HepG2 (cell line): ENCODE measurements around the gene KATNBL1. TPM values are rescaled to one million over a fixed set of nuclear protein-coding genes. Genes with fewer than 3 reads are reported as not detected.

Source experiments
- ATAC-seq: fragments of 200-7000 bp; cut with Tn5 transposase; 3 replicates; pipeline ENCODE4 v1.9.1; 2020; ENCODE audit warnings: mild to moderate bottlenecking, moderate library complexity
- BruUV-seq: library from RNA; stranded (reverse); fragments of 400-500 nt; replicated peaks from 2 replicates; lab custom pipeline; 2021; lab: Mats Ljungman, UMichigan
- CTCF ChIA-PET: fragments of 300-600 bp; formaldehyde crosslinking; extraction: SDS; loops from one replicate; lab custom pipeline; 2021; ENCODE audit warnings: low total read pairs, inconsistent platforms, low intra/inter-chr PET ratio; lab: Yijun Ruan, JAX
- POLR2A ChIA-PET: fragments of 350-600 bp; sonication (Branson Sonifier 250); formaldehyde crosslinking; loops from one replicate; lab custom pipeline; 2020; ENCODE audit warnings: antibody characterized with exemption, inconsistent platforms; lab: Yijun Ruan, JAX
- DNase-seq: peaks from one replicate; pipeline ENCODE4 v3.0.0-alpha.2; 2015; ENCODE audit warnings: low spot score
- FAIRE-seq: peaks from 3 replicates; lab custom pipeline; 2011; peaks lifted over from hg19 to GRCh38; lab: Jason Lieb, UNC
- H2AFZ ChIP-seq: one replicate; pipeline ENCODE4 v1.6.1; 2011; ENCODE audit warnings: low read length, inconsistent platforms
- H3K27ac ChIP-seq: fragments of 300-600 bp; 3 replicates; pipeline ENCODE4 v1.8.0; 2011; ENCODE audit warnings: mixed run types, mild to moderate bottlenecking, mixed read lengths, low read length, inconsistent platforms; ENCODE audit not compliant: insufficient read depth; ENCODE audit errors: extremely low read length
- H3K27me3 ChIP-seq, 2 experiments: fragments of 200-600 bp in 1 of 2; 2 replicates in 1 of 2; 3 replicates in 1 of 2; pipeline versions ENCODE4 v1.6.0 to v1.8.0; 2011; ENCODE audit warnings: low read length in 2 of 2, mild to moderate bottlenecking in 2 of 2, moderate library complexity in 2 of 2, inconsistent platforms in 1 of 2; ENCODE audit not compliant: insufficient read depth in 2 of 2, control insufficient read depth in 1 of 2
- H3K36me3 ChIP-seq, 2 experiments: fragments of 200-600 bp in 1 of 2; replicated peaks in 1 of 2; 2 replicates in 1 of 2; 3 replicates in 1 of 2; pipeline versions ENCODE4 v1.5.1 to v1.8.0; 2011; ENCODE audit warnings: low read length in 2 of 2, inconsistent platforms in 1 of 2; ENCODE audit not compliant: insufficient read depth in 2 of 2, control insufficient read depth in 1 of 2
- H3K4me1 ChIP-seq: 2 replicates; pipeline ENCODE4 v1.5.1; 2012; ENCODE audit warnings: low read length, inconsistent platforms; ENCODE audit not compliant: insufficient read depth
- H3K4me2 ChIP-seq: 2 replicates; pipeline ENCODE4 v1.6.0; 2011; ENCODE audit warnings: low read depth, low read length, inconsistent platforms
- H3K4me3 ChIP-seq, 3 experiments: fragments of 200-600 bp in 1 of 3; sonication (generic), shearing (Covaris generic) in 1 of 3; replicated peaks in 1 of 3; 2 replicates each; pipeline ENCODE4 v1.5.1; 2011 to 2016; ENCODE audit warnings: low read length in 3 of 3, inconsistent platforms in 2 of 3, low read depth in 2 of 3, mild to moderate bottlenecking in 2 of 3, control low read depth in 1 of 3, mixed read lengths in 1 of 3; ENCODE audit not compliant: insufficient read depth in 1 of 3
- H3K79me2 ChIP-seq: one replicate; pipeline ENCODE4 v1.6.1; 2011; ENCODE audit warnings: low read length, inconsistent platforms; ENCODE audit not compliant: insufficient read depth
- H3K9ac ChIP-seq: 2 replicates; pipeline ENCODE4 v1.6.0; 2011; ENCODE audit warnings: mild to moderate bottlenecking, low read depth, low read length, inconsistent platforms; ENCODE audit not compliant: insufficient read depth
- H3K9me3 ChIP-seq: 2 replicates; pipeline ENCODE4 v1.5.1; 2012; ENCODE audit warnings: mild to moderate bottlenecking, low read length
- H4K20me1 ChIP-seq: 2 replicates; pipeline ENCODE4 v1.6.0; 2011; ENCODE audit warnings: inconsistent platforms, mild to moderate bottlenecking, low read length, moderate library complexity; ENCODE audit not compliant: insufficient read depth
- AHDC1 ChIP-seq: sonication (generic); formaldehyde crosslinking; IDR thresholded peaks from 2 replicates; pipeline ENCODE4 v1.5.1; 2020; ENCODE audit warnings: mild to moderate bottlenecking, missing genetic modification reagents, borderline replicate concordance
- ATM ChIP-seq: fragments of 450-650 bp; IDR thresholded peaks from 2 replicates; pipeline ENCODE4 v1.7.1; 2017; ENCODE audit warnings: mild to moderate bottlenecking, borderline replicate concordance
- FLYWCH1 ChIP-seq: sonication (generic); formaldehyde crosslinking; IDR thresholded peaks from 2 replicates; pipeline ENCODE4 v1.8.1; 2023; ENCODE audit warnings: mild to moderate bottlenecking, missing genetic modification reagents
- FOXO1 ChIP-seq: sonication (generic); formaldehyde crosslinking; IDR thresholded peaks from 2 replicates; pipeline ENCODE4 v1.4.0; 2020; ENCODE audit warnings: missing genetic modification reagents
- FOXP1 ChIP-seq, 2 experiments: fragments of 450-650 bp in 1 of 2; IDR thresholded peaks; 2 replicates each; pipeline ENCODE4 v1.6.1; 2017 to 2018; ENCODE audit warnings: antibody characterized with exemption in 1 of 2
- HES4 ChIP-seq: sonication (generic); formaldehyde crosslinking; IDR thresholded peaks from 2 replicates; pipeline ENCODE4 v1.9.0; 2021; ENCODE audit warnings: mild to moderate bottlenecking, missing genetic modification reagents, borderline replicate concordance
- HNRNPLL ChIP-seq: fragments of 200-400 bp; formaldehyde crosslinking; IDR thresholded peaks from 2 replicates; pipeline ENCODE4 v1.6.1; 2017; ENCODE audit warnings: mild to moderate bottlenecking, low read depth, low read length; ENCODE audit not compliant: poor library complexity, severe bottlenecking
- IKZF1 ChIP-seq: fragments of 450-650 bp; IDR thresholded peaks from 2 replicates; pipeline ENCODE4 v1.7.1; 2016
- IKZF5 ChIP-seq: IDR thresholded peaks from 2 replicates; pipeline ENCODE4 v1.6.1; 2018; ENCODE audit warnings: missing genetic modification reagents, mild to moderate bottlenecking, missing compliant biosample characterization
- MXI1 ChIP-seq: IDR thresholded peaks from 3 replicates; pipeline ENCODE4 v1.6.1; 2012; ENCODE audit warnings: low read depth, low read length, inconsistent platforms, borderline replicate concordance
- NR0B2 ChIP-seq: sonication (generic); formaldehyde crosslinking; IDR thresholded peaks from 2 replicates; pipeline ENCODE4 v1.4.0; 2020; ENCODE audit warnings: mild to moderate bottlenecking, missing genetic modification reagents
- SIX4 ChIP-seq: sonication (generic); formaldehyde crosslinking; IDR thresholded peaks from 2 replicates; pipeline ENCODE4 v1.4.0; 2020; ENCODE audit warnings: missing genetic modification reagents
- SMARCE1 ChIP-seq: fragments of 450-650 bp; IDR thresholded peaks from 2 replicates; pipeline ENCODE4 v1.6.1; 2017; ENCODE audit warnings: borderline replicate concordance
- TCF7L2 ChIP-seq: IDR thresholded peaks from 2 replicates; pipeline ENCODE4 v1.6.1; 2011; ENCODE audit warnings: mild to moderate bottlenecking, low read depth, low read length, moderate library complexity
- TFAP4 ChIP-seq: sonication (generic); IDR thresholded peaks from 2 replicates; pipeline ENCODE4 v1.6.1; 2016; ENCODE audit warnings: low read depth, borderline replicate concordance
- ZBTB43 ChIP-seq: sonication (generic); formaldehyde crosslinking; conservative IDR thresholded peaks from 2 replicates; pipeline ENCODE4 v1.4.0; 2020; ENCODE audit warnings: missing genetic modification reagents
- ZNF556 ChIP-seq: sonication (generic); formaldehyde crosslinking; IDR thresholded peaks from 2 replicates; pipeline ENCODE4 v1.4.0; 2020; ENCODE audit warnings: mild to moderate bottlenecking, missing genetic modification reagents, borderline replicate concordance
- WGBS: methylation state at CpG from one replicate; pipeline ENCODE4 v1.1.6; 2017; ENCODE audit warnings: low lambda C conversion rate; 5-methylcytosine and 5-hydroxymethylcytosine counted together
- in situ Hi-C: cut with HindIII; loops from 2 replicates; pipeline ENCODE4 v1.10.0; 2017; ENCODE audit warnings: low pct_unique_long_range_greater_than_20kb; ENCODE audit not compliant: extremely low pct_ligation_motif_present
- intact Hi-C: fragments of 100-400 bp; cut with micrococcal nuclease; formaldehyde crosslinking; loops from one replicate; pipeline ENCODE4 v1.10.0; 2022; ENCODE audit not compliant: unreplicated experiment
- polyA plus RNA-seq, 8 experiments: library from polyadenylated mRNA; depleted of rRNA in 3 of 8; stranded (reverse) in 7 of 8; unstranded in 1 of 8; fragments of >200 nt; fragmentation: Illumina TruSeq in 4 of 8; extraction: Trizol in 4 of 8; gene quantifications; 2 replicates each; pipeline versions ENCODE4 v1.2.1 to v1.2.3, GENCODE V29; 2011 to 2016; ENCODE audit warnings: low read depth in 4 of 8, missing spikeins in 1 of 8, mixed read lengths in 1 of 8; ENCODE audit not compliant: insufficient read depth in 1 of 8
- total RNA-seq, 5 experiments: library from RNA; depleted of rRNA; stranded (reverse); fragments of >200 nt; fragmentation: Illumina TruSeq; extraction: Trizol; gene quantifications; 2 replicates each; pipeline ENCODE4 v1.2.3, GENCODE V29; 2016; ENCODE audit warnings: low read depth in 1 of 5

The KATNBL1 gene
- total and polyA plus RNA-seq, 2 of the 13 experiments (the other 11 are each of a cell fraction or from before 2014, with no cell fraction given): 23.4 to 42.8 TPM

GRCh38 chr15:34233614-34234013, 23.7 kb upstream of the KATNBL1 start:
- Histone ChIP-seq H3K4me1 (no peaks in the 10 kb centered on the region), H3K4me3 (no peak overlapping the region), H3K79me2 (no peaks in the 10 kb centered on the region), H3K9ac (no peak overlapping the region), H3K9me3 (no peaks in the 10 kb centered on the region), H4K20me1 (no peaks in the 10 kb centered on the region), H3K4me2 (no peak overlapping the region), H3K27me3 (no peaks in the 10 kb centered on the region), H3K27ac (no peak overlapping the region), H3K36me3 (peaks cover 14 to 50% of the 10 kb centered on the region in 2 experiments), H2AFZ (no peak overlapping the region)
- FAIRE-seq: no peak
- DNase-seq: no peak
- TF ChIP-seq ZNF556 (CRISPR knock-in tag) (no peak), HNRNPLL (no peak), IKZF5 (CRISPR knock-in tag) (no peak), HES4 (CRISPR knock-in tag) (no peak), SIX4 (CRISPR knock-in tag) (no peak), ZBTB43 (CRISPR knock-in tag) (no peak), TFAP4 (no peak), SMARCE1 (no peak), AHDC1 (CRISPR knock-in tag) (no peak), TCF7L2 (no peak), ATM (no peak), IKZF1 (no peak), FOXP1 (IDR thresholded peaks at IDR 0.05) (no peak), FOXP1 (CRISPR knock-in tag; IDR thresholded peaks at IDR 0.05) (no peak), FLYWCH1 (CRISPR knock-in tag) (no peak), FOXO1 (no peak), MXI1 (no peak), NR0B2 (CRISPR knock-in tag) (no peak)
- in situ Hi-C loops (loop anchor here (10.0 to 25.0 kb wide), 2 partner anchors 141 to 354 kb away; partner anchors contain the start of gene GOLGA8B), intact Hi-C loops (no loop called here)
- BruUV-seq: no TSS peak
- 91% methylated on average over 6 of the region's 6 CpGs for WGBS
- ChIA-PET POLR2A (no interaction called here), CTCF (no interaction called here)
- ATAC-seq: no peak
